GM18861 (cell line): ENCODE data around the gene WDR48.

Experiments used
- ATAC-seq: cut with Tn5 transposase; IDR thresholded peaks from one replicate; pipeline ENCODE4 v1.9.1; 2021; ENCODE audit not compliant: unreplicated experiment

WDR48 gene

GRCh38 chr3:39137435-39137936 is 85.7 kb downstream of the WDR48 start:
- no peak for ATAC-seq

- ATAC-seq = no peak
Observed at GRCh38 chr3:39137991-39138803, 86.4 kb downstream of the WDR48 start.

GRCh38 chr3:39138804-39139415 is 87.1 kb downstream of the WDR48 start:
- ATAC-seq = no peak

- ATAC-seq = no peak
Observed at GRCh38 chr3:39139442-39139841, 87.6 kb downstream of the WDR48 start.

GRCh38 chr3:39140341-39140971 is 88.6 kb downstream of the WDR48 start:
- ATAC-seq = no peak

- no peak for ATAC-seq
Observed at GRCh38 chr3:39141171-39141995, 89.6 kb downstream of the WDR48 start.

- no peak for ATAC-seq
Observed at GRCh38 chr3:39142067-39142466, 90.3 kb downstream of the WDR48 start.

GRCh38 chr3:39143051-39143885 is 91.5 kb downstream of the WDR48 start:
- no peak for ATAC-seq

GRCh38 chr3:39144095-39144747 is 92.4 kb downstream of the WDR48 start:
- ATAC-seq = no peak

GRCh38 chr3:39144748-39145380 is 93.0 kb downstream of the WDR48 start:
- no peak for ATAC-seq

- ATAC-seq = no peak
Observed at GRCh38 chr3:39146083-39146501, 94.3 kb downstream of the WDR48 start.
